AG09319 (cell line): ENCODE measurements around the gene PDE5A.

Experiments used
- DNase-seq: peaks from one replicate; pipeline ENCODE4 v3.0.0-alpha.2; 2010; ENCODE audit warnings: low read depth; ENCODE audit errors: extremely low read depth
- CTCF ChIP-seq: IDR thresholded peaks from 2 replicates; pipeline ENCODE4 v1.5.1; 2011; ENCODE audit warnings: low read depth, mild to moderate bottlenecking, inconsistent platforms, low read length, moderate library complexity

PDE5A gene

GRCh38 chr4:119532319-119532718 is 96.3 kb downstream of the PDE5A start:
- no peak for DNase-seq
- no peak for TF ChIP-seq CTCF

- no peak for TF ChIP-seq CTCF
- no peak for DNase-seq
Observed at GRCh38 chr4:119529788-119530187, 98.8 kb downstream of the PDE5A start.

GRCh38 chr4:119526786-119527550 is 101.6 kb downstream of the PDE5A start:
- TF ChIP-seq CTCF = no peak
- DNase-seq = no peak

GRCh38 chr4:119525771-119526712 is 102.6 kb downstream of the PDE5A start:
- DNase-seq = no peak
- TF ChIP-seq CTCF = no peak

GRCh38 chr4:119525005-119525749 is 103.4 kb downstream of the PDE5A start:
- no peak for TF ChIP-seq CTCF
- no peak for DNase-seq

- no peak for TF ChIP-seq CTCF
- no peak for DNase-seq
Observed at GRCh38 chr4:119523399-119523798, 105.2 kb downstream of the PDE5A start.
